NCI-H774 (cell line): ENCODE data around the gene ST13.
A peak's percentile ranks its signal among the peaks of the same experiment; 100 is the strongest.
"Not testable (repeated sequence)": the region's sequence is repeated elsewhere in the genome, so short reads cannot be mapped to it uniquely, and the experiment has no call there.

Experiments used
- DNase-seq: peaks from one replicate; lab custom pipeline; 2025; lab: John Stamatoyannopoulos, UW

ST13 gene

DNA sequence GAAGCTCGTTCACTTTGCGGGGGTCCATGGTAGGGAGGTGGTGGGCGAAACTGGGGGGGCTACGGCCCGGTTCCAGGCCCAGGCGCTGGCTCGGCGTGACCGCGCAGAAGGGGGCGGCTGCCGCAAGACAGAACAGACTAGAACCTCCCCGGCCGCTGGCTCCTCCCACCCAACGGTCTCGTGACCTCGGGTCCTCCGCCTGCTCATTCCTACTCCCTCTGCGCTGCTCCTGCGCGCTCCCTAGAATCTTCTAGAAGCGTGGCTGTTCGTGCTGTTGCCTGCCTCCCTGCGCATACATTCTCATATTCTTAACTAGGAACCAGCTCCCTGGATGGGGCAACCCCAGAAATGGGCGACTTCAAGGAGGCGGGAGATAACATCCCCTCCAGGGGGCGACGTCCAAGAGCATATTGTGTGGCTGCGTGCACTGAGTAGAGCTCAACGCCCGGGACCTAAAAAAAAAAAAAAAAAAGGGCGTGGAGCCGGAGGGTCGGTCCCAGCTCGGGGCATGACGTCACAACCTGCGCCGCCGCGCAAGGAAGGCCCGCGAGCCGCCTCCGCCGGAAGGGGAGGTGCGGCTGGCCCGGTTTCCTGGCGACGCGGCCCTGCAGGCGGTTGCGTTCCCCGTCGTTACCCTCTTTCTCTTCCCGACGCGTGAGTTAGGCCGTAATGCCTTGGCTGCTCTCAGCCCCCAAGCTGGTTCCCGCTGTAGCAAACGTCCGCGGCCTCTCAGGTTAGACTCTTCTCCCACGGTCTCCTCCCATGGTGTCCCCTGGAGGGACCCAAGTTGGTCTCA is at the start of gene ST13, which contains the start of gene XPNPEP3:
Gene ST13 (minus strand): TSS at position 127 of the 796 bp plus-strand sequence. CDS start 99 bp downstream, at position 28.
Gene XPNPEP3 (plus strand): TSS at position 636 of the 796 bp plus-strand sequence. CDS start 34 bp downstream, at position 670.
- DNase-seq: peak; percentile 77

DNA sequence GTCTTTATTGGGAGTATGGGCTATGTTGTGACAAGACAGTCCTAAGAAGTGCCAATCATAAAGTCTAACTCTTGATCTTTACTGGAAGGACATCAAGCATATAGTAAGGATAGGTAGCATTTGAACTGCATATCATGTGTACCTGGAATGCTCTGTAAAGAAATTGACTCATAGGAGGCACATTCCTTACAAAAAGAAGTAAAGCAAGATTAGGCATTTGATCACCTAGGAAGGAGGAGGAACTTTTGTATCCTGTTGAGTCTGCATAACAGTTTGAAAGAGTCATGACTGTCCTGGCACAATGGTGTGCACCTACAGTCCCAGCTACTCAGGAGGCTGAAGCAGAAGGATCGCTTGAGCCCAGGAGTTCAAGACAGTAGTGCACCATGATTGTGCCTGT is 47.7 kb upstream of the ST13 start:
- no peak for DNase-seq

DNA sequence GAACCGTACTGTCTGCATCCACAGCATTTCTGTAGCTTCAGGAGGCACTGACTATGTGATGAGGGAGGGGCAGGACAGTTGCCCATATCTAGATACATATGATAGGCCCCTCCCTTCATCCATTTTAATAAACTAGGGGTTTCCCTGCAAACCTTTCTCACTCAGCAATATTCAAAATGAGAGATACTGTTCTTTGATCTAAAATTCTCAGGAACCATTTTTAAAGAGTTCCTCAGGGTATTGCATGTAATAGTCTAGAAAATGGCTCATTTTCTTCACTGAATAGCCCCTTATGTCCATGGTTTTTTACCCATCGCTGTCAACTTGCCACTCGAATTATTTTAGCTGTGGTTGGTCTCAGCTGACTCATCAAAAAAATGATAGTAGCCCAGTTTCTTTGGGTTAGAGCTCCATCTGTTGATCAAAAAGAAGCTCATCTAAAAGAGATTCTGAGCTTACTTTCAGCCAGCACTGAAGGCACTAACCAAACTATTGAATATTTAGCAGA is 42.5 kb upstream of the ST13 start:
- peak; percentile 10 for DNase-seq

DNA sequence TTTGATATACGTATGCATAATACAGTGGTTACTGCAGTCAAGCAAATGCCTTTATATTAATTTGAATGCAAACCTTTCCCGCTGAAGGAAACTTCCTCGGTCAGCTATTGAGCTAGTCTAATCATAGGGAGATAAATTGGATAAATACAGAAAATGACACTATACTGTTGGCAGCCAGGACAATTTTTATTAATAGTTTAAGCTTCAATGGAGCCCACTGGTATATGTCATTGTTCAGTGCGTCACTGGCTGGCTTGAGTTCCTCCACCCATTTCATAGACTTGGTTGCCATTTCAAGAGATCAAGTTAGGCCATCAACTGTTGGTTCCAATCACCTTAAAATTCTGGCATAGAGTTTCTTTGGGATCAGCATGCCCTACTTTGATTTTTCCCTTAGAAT is 38.0 kb upstream of the ST13 start:
- no peak for DNase-seq

DNA sequence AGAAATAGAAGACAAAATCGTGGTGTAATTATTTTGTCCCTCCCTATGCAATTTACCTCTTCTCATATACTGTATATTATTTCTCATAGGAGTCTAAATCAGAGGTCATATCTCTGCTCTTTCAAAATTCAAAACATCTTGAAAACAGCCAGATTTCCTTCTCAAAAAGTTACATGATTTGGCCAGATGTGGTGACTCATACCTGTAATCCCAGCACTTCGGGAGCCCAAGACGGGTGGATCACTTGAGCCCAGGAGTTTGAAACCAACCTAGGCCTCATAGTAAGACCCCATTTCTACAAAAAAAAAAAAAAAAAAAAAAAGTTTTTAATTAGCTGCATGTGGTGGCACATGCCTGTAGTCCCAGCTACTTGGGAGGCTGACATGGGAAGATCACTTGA is 34.4 kb upstream of the ST13 start:
- no peak for DNase-seq

DNA sequence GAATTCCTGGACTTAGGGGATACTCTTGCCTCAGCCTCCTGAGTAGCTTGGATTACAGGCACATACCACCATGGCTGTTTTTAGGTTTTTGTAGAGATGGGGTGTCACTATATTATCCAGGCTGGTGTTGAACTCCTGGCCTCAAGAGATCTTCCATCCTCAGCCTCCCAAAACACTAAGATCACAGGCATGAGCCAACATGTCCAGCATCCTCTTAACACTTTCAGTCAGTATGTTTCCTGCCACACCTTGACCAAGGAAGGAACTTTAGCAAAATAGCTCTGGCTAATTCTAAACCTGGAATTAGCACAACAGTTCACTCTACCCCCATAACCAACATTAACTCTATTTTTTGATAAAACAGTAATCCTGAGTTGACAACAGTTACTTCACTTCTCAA is 32.7 kb upstream of the ST13 start:
- no peak for DNase-seq

DNA sequence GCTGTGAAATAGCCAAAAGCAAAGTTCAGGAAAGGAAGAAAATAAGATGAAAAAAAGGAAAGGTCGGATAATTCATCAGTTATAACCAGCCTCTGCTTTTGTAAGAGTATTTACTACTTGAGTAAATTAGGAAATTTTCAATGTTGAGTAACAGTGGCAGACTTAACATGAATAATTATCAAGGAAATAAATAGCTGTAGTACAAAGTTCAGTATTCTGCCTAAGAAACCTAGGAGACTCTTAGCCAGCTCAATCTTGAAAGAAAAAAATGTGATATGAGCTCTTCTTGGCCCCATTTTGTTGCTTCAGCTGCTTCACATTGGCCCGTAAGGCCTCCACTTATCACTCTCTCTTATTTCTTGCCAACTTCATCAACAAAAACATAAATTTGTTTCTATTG is 22.5 kb upstream of the ST13 start:
- no peak for DNase-seq

DNA sequence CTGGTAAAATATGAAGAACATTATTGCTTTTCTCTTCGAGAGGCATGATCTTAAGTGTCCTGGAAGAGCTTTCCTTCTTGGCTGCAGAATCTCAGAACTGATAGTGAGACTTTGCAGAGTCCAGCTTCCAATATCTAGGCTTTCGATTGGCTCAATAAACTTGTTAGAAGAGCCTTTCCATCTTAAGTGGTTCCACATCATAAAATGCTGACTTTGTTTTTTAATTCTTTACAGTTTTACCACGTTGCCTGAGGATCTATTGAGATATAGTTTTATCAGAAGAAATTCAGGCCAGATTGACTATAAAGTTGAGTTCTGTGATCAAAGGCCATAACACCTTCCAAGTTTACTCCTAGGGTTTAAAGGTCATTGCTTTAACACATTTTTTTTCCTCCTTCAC is 21.0 kb upstream of the ST13 start:
- no peak for DNase-seq

DNA sequence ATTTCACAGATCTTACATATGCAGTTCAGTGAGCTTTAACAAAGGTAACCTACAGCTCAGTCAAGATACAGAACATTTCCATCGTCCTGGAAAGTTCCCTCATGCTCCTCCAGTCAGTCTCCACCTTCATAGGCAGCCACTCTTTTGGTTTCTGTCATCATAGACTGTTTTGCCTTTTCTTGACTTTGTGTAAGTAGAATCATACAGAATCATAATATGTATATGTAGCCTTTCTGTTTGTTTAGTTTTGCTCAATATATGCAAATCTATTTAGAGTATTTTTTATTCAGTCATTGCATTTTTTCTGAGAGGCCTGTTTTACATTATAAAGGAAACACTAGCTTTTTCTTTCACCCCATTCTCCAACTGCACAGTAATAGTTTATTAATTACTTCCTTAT is 20.5 kb upstream of the ST13 start:
- no peak for DNase-seq

DNA sequence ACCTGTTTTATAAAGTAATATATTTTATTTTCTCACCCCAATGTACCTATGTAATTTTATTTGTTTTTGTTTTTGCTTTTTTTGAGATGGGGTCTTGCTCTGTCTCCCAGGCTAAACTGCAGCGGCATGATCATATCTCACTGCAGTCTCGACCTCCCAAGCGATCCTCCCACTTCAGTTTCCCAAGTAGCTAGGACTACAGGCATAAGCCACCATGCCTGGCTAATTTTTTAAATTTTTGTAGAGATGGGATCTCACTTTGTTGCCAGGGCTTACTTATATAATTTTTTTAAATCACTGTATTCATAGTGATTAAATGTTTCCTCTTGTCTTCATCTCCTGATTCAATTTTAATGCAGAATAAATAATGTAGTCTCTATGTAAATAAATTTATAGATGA is 18.7 kb upstream of the ST13 start:
- no peak for DNase-seq

DNA sequence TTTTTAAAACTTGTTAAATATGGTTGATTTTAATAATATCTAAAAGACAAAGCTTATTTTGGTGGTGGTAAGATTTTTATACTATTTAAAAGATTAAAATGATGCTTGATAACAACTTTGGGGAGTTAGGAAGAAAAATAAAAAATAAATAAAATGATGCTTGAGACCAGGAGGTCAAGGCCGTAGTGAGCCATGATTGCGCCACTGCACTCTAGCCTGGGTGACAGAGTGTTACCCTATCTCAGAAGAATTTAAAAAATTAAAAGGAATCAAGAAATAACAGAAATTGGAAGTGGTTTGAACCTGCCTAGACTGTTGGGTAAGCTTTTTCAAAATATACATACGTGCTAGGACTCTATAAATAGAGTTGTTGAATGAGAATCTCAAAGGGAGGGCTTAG is 17.6 kb upstream of the ST13 start:
- DNase-seq: no peak

DNA sequence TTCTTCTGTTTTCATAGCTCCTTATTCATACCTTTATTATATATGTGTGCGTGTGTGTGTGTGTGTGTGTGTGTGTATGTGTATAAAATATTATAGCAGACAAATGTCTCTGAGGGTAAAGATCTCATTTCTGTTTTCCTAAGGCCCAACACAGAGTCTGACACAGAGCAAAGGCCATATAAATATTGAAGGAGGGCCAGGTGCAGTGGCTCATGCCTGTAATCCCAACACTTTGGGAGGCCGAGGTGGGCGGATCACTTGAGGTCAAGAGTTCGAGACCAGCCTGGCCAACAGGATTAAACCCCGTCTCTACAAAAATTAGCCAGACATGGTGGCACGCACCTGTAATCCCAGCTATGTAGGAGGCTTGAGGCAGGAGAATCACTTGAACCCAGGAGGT is 11.9 kb upstream of the ST13 start:
- DNase-seq: not testable (repeated sequence)

DNA sequence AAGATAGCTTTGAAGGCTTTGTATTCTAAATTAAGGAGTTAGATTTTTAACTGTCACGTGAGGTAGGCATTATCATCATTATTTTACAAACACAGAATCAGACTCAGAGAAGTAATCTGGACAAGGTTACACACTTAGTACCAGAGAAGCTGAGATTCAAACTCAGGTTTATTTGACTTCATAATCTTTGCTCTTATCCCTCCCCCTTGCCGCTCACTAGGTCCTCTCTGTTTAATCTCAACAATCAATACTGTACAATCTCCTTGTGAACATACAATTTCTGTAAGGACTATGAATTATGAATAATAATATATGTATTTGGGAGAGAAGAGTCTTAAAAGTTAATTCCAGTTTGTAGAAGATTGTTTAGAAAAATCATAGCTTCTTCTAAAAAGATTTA is 10.7 kb upstream of the ST13 start:
- no peak for DNase-seq

DNA sequence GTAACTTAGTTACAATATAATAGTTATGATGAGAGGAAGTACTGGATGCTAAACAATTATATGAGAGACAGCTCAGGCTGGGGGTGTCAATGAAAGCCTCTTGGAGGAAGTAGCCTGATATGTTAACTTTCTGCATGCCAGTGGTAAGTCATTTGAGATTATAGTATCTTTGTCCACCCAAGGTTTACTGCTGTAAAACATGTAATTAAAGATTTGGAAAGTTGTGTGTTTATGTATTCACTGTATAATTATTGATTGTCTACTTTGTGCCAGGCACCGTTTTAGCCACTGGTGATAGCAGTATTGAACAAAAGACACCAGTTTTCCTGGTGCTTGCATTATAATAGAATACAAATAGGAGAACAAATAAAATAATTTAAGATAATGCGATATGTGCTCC is 6.1 kb upstream of the ST13 start:
- DNase-seq: no peak

DNA sequence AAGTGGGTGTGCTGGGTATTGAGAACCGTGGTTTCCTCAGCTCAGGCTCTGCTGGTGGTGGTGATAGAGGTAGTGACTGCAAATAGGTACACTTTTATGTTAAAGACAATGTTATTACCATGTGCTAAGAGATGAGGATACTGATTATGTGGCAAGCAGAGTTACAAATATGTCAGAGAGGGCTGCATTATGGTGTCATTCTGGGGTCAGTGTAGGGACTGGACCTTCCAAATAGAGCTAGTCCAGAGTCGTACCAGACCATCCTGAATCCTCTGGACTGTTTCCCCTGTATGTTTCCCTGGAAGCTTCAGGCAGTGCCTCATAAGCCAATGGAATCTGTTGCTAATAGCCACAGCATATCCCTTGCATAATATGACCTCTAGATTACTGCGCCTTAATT is 5.6 kb upstream of the ST13 start, which contains the start of gene DNAJB7:
Gene DNAJB7 (minus strand): TSS at position 101 of the 400 bp plus-strand sequence. CDS start 119 bp downstream, outside the sequence.
- no peak for DNase-seq

DNA sequence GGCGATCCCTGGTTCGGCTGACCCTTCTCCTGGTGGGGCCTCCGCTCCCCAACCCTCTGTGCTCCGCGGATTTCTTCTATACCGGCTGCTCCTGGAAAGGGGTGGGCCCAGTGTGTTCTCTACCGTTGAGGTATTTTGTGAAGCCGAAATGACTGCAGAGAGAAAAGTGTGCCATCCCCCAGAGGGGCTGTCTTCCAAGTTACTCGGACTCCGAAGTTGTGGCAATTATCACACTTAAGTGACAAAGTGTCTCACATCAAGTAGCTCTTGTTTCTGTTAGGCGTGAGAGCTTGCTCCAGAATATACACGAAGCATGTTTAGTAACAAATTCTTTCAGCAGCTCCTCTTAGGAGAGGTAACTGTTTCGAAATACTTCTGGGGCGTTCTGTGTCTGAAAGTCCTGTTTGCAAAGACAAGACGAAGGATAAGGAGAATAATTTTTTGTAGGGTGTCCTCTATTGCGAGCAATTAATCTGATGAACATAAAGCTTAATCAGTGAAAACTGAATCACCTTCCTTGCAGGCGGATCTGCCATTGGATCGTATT is 943 bp upstream of the ST13 start:
- DNase-seq: no peak

DNA sequence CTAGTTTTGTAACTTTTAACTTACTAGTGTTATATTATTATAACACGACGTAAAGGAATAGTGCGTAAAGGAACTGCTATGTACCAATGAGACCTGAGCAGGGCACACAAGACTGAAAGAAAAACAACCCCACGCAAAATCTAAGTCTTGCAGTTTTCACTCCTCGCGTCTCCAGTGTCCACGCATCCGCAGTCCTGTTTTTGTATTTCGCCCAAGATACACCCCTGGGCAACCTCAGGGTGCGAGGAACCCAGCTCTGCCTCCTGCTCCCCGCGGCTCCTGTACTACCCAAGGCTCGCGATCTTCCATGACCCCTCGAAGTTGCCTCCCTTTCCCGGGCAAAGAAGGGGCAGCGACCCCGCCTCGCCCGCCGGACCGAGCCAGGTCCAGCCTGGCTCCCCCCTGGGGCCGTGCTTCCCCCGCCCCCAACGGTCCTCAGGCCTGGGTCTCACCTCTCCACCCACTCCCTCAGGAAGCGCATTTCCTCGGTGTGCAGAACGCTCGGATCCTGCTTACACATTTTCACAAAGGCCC is 393 bp downstream of the ST13 start:
- DNase-seq: no peak

DNA sequence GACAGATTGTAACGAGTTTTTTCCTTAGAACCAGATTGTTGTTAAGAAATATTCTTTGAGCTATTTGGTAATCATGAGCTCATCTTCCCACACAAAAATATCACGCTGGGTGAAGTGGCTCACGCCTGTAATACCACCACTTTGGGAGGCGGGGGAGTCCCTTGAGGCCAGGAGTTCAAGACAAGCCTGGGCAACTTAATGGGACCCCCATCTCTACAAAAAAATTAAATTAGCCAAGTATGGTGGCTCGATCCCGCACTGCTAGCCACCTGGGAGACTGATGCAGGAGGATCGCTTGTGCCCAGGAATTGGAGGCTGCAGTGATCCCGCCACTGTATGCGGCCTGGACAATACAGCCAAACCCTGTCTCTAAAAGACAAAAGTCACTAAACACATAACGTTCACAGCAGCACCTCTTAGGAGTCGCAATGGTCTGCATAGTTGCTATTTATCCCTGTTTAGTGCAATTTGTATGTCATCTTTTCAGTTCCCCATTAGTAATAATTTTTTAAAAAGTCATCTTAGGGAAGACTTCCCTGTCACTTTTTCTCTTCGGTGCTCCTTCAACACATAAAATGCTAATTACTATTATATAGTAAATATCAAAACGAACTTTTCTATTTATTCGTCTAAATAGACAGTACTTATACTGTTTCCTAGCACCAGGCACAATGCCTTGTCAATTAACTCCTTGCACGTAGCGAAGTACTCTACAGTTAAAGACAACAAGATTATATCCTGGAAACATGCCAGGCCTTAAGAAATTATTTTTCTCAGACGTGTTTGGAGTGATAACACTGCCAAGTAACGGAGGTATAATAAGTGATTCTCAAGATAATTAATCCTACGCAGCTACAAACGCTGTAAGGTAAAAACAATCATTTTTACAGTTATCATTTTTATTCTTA is 1.1 kb downstream of the ST13 start:
- DNase-seq: no peak

DNA sequence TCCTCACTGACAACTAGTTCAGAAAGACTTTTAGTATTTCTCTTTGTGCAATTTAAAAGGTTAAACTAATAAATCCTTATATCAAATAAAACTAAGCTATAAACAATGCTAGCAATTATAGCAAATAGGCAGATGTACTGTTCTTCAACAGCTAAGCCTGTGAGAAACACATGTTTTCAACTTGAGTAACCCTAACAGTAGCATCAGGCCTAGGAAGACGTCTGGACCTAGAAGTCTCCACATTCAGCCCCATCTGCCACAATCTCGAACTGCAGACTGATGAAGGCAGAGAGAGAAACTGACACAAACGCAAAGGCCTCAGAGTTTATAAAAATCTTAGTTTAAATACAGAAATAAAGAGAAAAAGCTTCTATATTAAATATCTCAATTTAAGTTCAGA is 2.5 kb downstream of the ST13 start:
- DNase-seq: no peak

DNA sequence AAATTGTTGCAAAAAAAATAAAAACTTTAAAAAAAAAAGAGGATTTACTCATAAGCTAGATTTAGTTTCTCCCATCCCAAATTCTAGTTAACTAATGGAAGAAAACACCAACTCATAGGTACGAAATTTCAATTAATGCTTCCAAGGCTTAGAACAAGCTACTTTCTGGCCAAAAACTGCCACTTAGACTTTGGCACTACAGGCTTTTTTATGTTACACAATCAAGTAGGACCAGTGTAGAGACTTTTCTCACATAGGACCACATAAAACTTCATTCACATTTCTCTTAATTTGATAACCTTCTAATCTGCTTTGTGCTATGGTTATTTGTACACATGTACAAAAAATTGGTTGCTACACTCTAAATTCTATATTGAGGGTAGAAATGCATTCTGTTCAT is 3.1 kb downstream of the ST13 start:
- DNase-seq: no peak

DNA sequence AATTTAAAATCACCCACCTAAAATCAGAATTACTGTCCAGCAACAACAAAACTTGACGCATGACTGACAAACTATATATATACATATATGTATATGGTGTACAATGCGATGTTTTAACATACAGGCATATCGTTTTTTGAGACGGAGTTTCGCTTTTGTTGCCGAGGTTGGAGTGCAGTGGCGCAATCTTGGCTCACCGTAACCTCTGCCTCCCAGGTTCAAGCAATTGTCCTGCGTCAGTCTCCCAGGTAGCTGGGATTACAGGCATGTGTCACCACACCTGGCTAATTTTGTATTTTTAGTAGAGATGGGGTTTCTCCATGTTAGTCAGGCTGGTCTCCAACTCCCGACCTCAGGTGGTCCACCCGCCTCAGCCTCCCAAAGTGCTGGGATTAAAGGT is 10.6 kb downstream of the ST13 start:
- not testable (repeated sequence) for DNase-seq

DNA sequence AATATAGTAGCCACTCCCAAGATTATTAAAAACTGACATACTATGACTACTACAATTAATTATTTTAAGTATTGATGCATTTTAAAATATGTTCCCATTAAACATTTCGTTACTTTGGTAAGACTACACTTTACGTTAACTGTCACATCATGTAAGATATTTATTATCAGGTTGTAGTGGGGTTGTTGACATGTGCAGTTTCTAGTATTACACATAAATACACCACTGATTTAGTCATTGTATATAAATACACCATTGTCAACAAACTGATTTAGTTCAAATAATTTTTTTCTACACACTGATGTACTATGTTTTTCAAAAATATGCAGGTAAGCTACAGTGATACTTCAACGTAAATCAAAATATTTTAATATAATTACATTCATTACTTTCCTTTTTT is 11.5 kb downstream of the ST13 start:
- no peak for DNase-seq
